ENCODE data around the gene MIX23. TPM values are rescaled to one million over a fixed set of nuclear protein-coding genes. Genes with fewer than 3 reads are reported as not detected.
A peak's percentile ranks its signal among the peaks of the same experiment; 100 is the strongest.

The MIX23 gene
- total RNA-seq, 1 donor from 2014 or later = 46.6 TPM

- no peaks in the 10 kb centered on the region for H3K9me3 Mint-ChIP-seq (ENCODE audit: unreplicated experiment)
- peak overlapping the region; percentile 98 for H3K27ac Mint-ChIP-seq (ENCODE audit: unreplicated experiment)
- H3K4me3 Mint-ChIP-seq (ENCODE audit: unreplicated experiment) = peak overlapping the region; percentile 91
- H3K36me3 Mint-ChIP-seq (ENCODE audit: low read depth, unreplicated experiment) = no peaks in the 10 kb centered on the region
- peak overlapping the region; percentile 95 for H3K4me2 ChIP-seq (ENCODE audit: low read length)
- no peaks in the 10 kb centered on the region for H3K36me3 ChIP-seq (ENCODE audit: insufficient read depth, low read length)
- peaks cover 50% of the 10 kb centered on the region for H3K79me2 ChIP-seq (ENCODE audit: insufficient read depth, low read length)
- no peak overlapping the region for H2AFZ ChIP-seq (ENCODE audit: low read depth, low read length)
- H3K4me1 Mint-ChIP-seq (ENCODE audit: low read depth, unreplicated experiment) = peaks cover 16% of the 10 kb centered on the region
- H3K9ac ChIP-seq (ENCODE audit: low read length) = peak overlapping the region; percentile 92
- peak overlapping the region; percentile 93 for H3K27ac ChIP-seq (ENCODE audit: low read depth, low read length)
- FAIRE-seq (no peak), DNase-seq (ENCODE audit: low read depth) (no peak)
- H3K4me3 ChIP-seq (ENCODE audit: insufficient read depth, low read depth, low read length) = peak overlapping the region; percentile 85
- TF ChIP-seq EZH2 (IDR thresholded peaks at IDR 0.05; ENCODE audit: insufficient read depth, low read length) (no peak), CTCF (IDR thresholded peaks at IDR 0.05; ENCODE audit: insufficient read depth, low read depth, low read length) (no peak)
- no peaks in the 10 kb centered on the region for H4K20me1 ChIP-seq (ENCODE audit: insufficient read depth, low read length)
- no peaks in the 10 kb centered on the region for H3K27me3 ChIP-seq (ENCODE audit: insufficient read depth, low read length)
- no peaks in the 10 kb centered on the region for H3K9me3 ChIP-seq (ENCODE audit: insufficient read depth, low read depth, low read length)
- H3K4me1 ChIP-seq (ENCODE audit: insufficient read depth, low read length) = peaks cover 11% of the 10 kb centered on the region
- H3K27me3 Mint-ChIP-seq (ENCODE audit: low read depth, unreplicated experiment) = no peaks in the 10 kb centered on the region
Observed at GRCh38 chr3:122416966-122417365, 33.9 kb upstream of the MIX23 start.

GRCh38 chr3:122415762-122416654, 33.0 kb upstream of the MIX23 start, which contains the start of gene WDR5B:
Gene WDR5B, minus strand, starts transcription at chr3:122416062. Its CDS starts 534 bp downstream, at chr3:122415528.
- Histone ChIP-seq H3K27ac (ENCODE audit: low read depth, low read length) (peak within 1 kb of the TSS; percentile 93), H3K4me3 (ENCODE audit: insufficient read depth, low read depth, low read length) (peak within 1 kb of the TSS; percentile 85), H3K4me2 (ENCODE audit: low read length) (peak within 1 kb of the TSS; percentile 95), H3K79me2 (ENCODE audit: insufficient read depth, low read length) (peaks cover 48% of the 10 kb centered on the region), H3K4me1 (ENCODE audit: insufficient read depth, low read length) (peaks cover 11% of the 10 kb centered on the region), H4K20me1 (ENCODE audit: insufficient read depth, low read length) (no peaks in the 10 kb centered on the region), H3K36me3 (ENCODE audit: insufficient read depth, low read length) (no peaks in the 10 kb centered on the region), H3K9ac (ENCODE audit: low read length) (peak within 1 kb of the TSS; percentile 92), H3K9me3 (ENCODE audit: insufficient read depth, low read depth, low read length) (no peaks in the 10 kb centered on the region), H3K27me3 (ENCODE audit: insufficient read depth, low read length) (no peaks in the 10 kb centered on the region), H2AFZ (ENCODE audit: low read depth, low read length) (peak within 1 kb of the TSS; percentile 81)
- no peaks in the 10 kb centered on the region for H3K27me3 Mint-ChIP-seq (ENCODE audit: low read depth, unreplicated experiment)
- peak within 1 kb of the TSS; percentile 98 for H3K27ac Mint-ChIP-seq (ENCODE audit: unreplicated experiment)
- H3K4me3 Mint-ChIP-seq (ENCODE audit: unreplicated experiment) = peak within 1 kb of the TSS; percentile 91
- no peaks in the 10 kb centered on the region for H3K36me3 Mint-ChIP-seq (ENCODE audit: low read depth, unreplicated experiment)
- no peaks in the 10 kb centered on the region for H3K9me3 Mint-ChIP-seq (ENCODE audit: unreplicated experiment)
- TF ChIP-seq CTCF (IDR thresholded peaks at IDR 0.05; ENCODE audit: insufficient read depth, low read depth, low read length) (no peak), EZH2 (IDR thresholded peaks at IDR 0.05; ENCODE audit: insufficient read depth, low read length) (no peak)
- H3K4me1 Mint-ChIP-seq (ENCODE audit: low read depth, unreplicated experiment) = peaks cover 18% of the 10 kb centered on the region
- peak; percentile 93 for FAIRE-seq
- peak; percentile 91 for DNase-seq (ENCODE audit: low read depth)
